ENCODE measurements around the gene C5orf15.

DNA sequence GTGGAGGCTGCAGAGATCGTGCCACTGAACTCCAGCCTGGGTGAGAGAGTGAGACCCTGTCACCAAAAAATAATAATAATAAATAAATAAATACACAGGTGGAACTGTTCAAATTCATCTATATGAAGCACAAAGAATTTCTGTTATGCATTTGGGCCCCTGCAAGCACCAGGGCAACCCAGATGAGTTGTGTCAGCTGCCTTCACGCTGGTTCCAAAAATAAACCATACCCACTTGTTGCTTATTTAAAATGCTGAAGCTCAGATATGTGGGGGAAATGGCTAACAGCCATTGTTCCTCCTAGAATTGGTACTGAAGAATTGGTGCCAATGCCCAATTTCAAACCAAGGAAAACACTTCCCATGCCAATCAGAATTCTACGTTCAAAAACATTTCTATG is 10.5 kb upstream of the C5orf15 start:
- TF ChIP-seq, protein P1, sequence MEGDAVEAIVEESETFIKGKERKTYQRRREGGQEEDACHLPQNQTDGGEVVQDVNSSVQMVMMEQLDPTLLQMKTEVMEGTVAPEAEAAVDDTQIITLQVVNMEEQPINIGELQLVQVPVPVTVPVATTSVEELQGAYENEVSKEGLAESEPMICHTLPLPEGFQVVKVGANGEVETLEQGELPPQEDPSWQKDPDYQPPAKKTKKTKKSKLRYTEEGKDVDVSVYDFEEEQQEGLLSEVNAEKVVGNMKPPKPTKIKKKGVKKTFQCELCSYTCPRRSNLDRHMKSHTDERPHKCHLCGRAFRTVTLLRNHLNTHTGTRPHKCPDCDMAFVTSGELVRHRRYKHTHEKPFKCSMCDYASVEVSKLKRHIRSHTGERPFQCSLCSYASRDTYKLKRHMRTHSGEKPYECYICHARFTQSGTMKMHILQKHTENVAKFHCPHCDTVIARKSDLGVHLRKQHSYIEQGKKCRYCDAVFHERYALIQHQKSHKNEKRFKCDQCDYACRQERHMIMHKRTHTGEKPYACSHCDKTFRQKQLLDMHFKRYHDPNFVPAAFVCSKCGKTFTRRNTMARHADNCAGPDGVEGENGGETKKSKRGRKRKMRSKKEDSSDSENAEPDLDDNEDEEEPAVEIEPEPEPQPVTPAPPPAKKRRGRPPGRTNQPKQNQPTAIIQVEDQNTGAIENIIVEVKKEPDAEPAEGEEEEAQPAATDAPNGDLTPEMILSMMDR (IDR thresholded peaks at IDR 0.05; ENCODE audit: borderline replicate concordance, extremely low read depth, low read length, poor library complexity, severe bottlenecking), result no peak
- no peak for TF ChIP-seq EZH2 (IDR thresholded peaks at IDR 0.05; ENCODE audit: borderline replicate concordance, low read depth, low read length, severe bottlenecking)
